A204.1 (cell line): Measurements from ENCODE around the gene LIN28A.

Experiments used
- FAIRE-seq: peaks from 2 replicates; lab custom pipeline; 2012; peaks lifted over from hg19 to GRCh38; lab: Jason Lieb, UNC

Gene LIN28A

GRCh38 chr1:26438041-26438440 lies 27.4 kb downstream of the LIN28A start:
- FAIRE-seq: no peak

- FAIRE-seq: no peak
Measured at GRCh38 chr1:26440259-26440658, 29.6 kb downstream of the LIN28A start.

- no peak for FAIRE-seq
Measured at GRCh38 chr1:26449868-26450267, 39.3 kb downstream of the LIN28A start.

- FAIRE-seq: no peak
Measured at GRCh38 chr1:26450908-26451307, 40.3 kb downstream of the LIN28A start.

DNA sequence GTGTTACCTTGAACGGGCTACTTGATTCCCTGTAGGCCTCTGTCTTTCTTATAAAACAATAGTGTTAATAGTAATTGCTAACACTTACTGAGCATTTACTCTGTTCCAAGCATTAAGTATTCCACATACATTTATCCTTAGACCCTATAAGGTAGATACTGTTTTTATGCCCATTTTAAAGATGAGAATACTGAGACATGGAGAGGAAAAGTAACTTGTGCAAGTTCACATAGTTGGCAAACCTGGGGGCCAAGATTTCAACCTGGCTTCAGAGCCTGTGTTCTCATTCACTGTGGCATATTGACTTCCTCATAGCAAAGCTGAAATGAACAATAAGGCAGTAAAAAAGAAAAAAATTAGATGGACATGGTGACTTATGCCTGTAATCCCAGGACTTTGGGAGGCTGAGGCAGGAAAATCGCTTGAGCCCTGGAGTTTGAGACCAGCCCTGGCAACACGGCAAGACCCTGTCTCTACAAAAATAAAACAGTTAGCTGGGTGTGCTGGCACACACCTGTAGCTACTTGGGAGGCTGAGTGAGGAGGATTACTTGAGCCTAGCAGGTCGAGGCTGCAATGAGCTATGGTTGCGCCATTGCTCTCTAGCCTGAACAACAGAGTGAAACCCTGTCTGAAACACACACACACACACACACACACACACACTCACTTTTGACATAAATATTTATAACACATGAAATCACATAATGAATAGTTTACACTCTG lies 42.0 kb downstream of the LIN28A start:
- FAIRE-seq: no peak

DNA sequence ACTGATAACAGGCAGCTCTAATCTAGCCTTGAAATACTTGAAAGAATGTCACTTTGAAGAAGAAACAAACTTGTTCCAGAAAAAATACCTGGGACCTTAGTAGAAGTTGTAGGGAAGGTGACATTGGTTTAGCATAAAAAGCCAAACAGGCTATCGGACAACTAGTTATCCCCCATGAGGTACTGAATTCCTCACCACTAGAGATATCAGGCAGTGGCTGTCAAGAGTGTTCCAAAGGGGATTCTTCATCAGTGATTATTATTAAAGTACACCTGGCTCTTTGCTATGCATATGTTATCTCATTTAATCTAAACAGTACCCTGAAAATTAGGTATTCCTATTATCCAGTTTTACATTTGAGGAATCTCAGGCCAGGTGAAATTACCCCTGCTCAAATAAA lies 48.5 kb downstream of the LIN28A start:
- no peak for FAIRE-seq

DNA sequence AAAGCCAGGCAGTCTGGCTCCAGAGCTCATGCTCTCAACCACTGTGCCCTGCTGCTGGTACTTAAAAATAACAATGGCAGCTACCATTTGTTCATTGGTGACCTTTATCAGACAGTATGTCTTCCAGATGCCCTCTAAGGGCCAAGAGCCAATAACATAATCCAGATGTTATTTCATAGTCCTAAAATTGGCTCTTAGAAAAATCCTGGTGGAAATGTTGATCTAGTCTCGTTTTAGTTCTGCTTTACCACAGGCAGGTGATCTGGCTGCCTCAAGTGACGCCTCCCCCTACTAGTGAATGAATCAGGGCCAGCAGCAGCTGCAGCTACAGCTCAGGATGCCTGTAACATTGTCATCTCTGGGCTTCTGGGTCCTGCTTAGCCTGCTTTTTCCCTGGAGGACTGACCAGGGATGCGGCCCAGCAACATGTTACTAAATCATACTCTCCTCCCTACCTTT lies 49.0 kb downstream of the LIN28A start:
- no peak for FAIRE-seq

GRCh38 chr1:26468911-26469310 lies 58.3 kb downstream of the LIN28A start:
- FAIRE-seq: no peak

GRCh38 chr1:26469558-26469957 lies 58.9 kb downstream of the LIN28A start:
- no peak for FAIRE-seq

GRCh38 chr1:26470878-26471497 lies 60.4 kb downstream of the LIN28A start:
- FAIRE-seq: no peak

GRCh38 chr1:26471498-26472319 lies 61.1 kb downstream of the LIN28A start:
- no peak for FAIRE-seq

- no peak for FAIRE-seq
Measured at GRCh38 chr1:26472320-26472900, 61.8 kb downstream of the LIN28A start, which contains the start of gene HMGN2. Gene HMGN2, plus strand, starts transcription at chr1:26472440. Its CDS starts 173 bp downstream, at chr1:26472613.

- FAIRE-seq: no peak
Measured at GRCh38 chr1:26472901-26473845, 62.6 kb downstream of the LIN28A start.

- no peak for FAIRE-seq
Measured at GRCh38 chr1:26474818-26475217, 64.2 kb downstream of the LIN28A start.

- FAIRE-seq: no peak
Measured at GRCh38 chr1:26475989-26476388, 65.4 kb downstream of the LIN28A start.

- no peak for FAIRE-seq
Measured at GRCh38 chr1:26476958-26477357, 66.3 kb downstream of the LIN28A start.

GRCh38 chr1:26477446-26478152 lies 67.0 kb downstream of the LIN28A start:
- no peak for FAIRE-seq

GRCh38 chr1:26478159-26478558 lies 67.5 kb downstream of the LIN28A start:
- no peak for FAIRE-seq

DNA sequence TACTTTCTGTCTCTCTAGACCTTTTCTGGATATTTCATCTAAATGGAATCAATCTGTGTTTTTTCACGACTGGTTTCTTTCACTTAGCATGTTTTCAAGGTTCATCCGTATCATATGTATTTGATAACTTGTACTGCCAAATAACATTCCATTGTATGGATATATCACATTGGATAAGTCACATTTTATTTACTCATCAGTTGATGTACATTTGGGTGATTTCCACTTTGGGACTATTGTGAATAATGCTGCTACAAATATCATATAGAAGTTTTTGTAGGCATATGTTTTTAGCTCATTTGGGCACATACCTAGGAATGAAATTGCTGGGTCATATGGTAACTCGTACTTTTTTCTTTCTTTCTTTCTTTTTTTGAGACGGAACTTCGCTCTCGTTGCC lies 68.4 kb downstream of the LIN28A start:
- FAIRE-seq: no peak
